ENCODE results near the gene RAD54L2. TPM values are rescaled to one million over a fixed set of nuclear protein-coding genes. Genes with fewer than 3 reads are reported as not detected.
"Not testable (repeated sequence)": the region's sequence is repeated elsewhere in the genome, so short reads cannot be mapped to it uniquely, and the experiment has no call there.

Gene RAD54L2
- total RNA-seq, 4 donors from 2014 or later = 15.0 to 36.5 (median 20.4) TPM

GRCh38 chr3:51514210-51514609 lies 24.3 kb upstream of the RAD54L2 start:
- Histone ChIP-seq H3K36me3 (no peaks in the 10 kb centered on the region), H3K4me1 (no peaks in the 10 kb centered on the region), H3K9me3 (no peaks in the 10 kb centered on the region), H3K4me3 (no peak overlapping the region), H3K27me3 (no peaks in the 10 kb centered on the region), H3K27ac (no peak overlapping the region)
- no peak for DNase-seq (ENCODE audit: low spot score in 2 of 2)
- WGBS = 85% methylated on average over 5 of the region's 5 CpGs
- TF ChIP-seq CTCF (IDR thresholded peaks at IDR 0.05) (no peak), EP300 (IDR thresholded peaks at IDR 0.05) (no peak), POLR2A (IDR thresholded peaks at IDR 0.05) (no peak), POLR2AphosphoS5 (IDR thresholded peaks at IDR 0.05) (no peak)

- no peak overlapping the region for H3K27ac ChIP-seq
- H3K36me3 ChIP-seq = no peaks in the 10 kb centered on the region
- H3K27me3 ChIP-seq = no peaks in the 10 kb centered on the region
- H3K9me3 ChIP-seq = no peaks in the 10 kb centered on the region
- H3K4me1 ChIP-seq = no peaks in the 10 kb centered on the region
- H3K4me3 ChIP-seq = no peak overlapping the region
- DNase-seq (ENCODE audit: low spot score in 2 of 2) = no peak
- TF ChIP-seq POLR2A (IDR thresholded peaks at IDR 0.05) = no peak
- no peak for TF ChIP-seq POLR2AphosphoS5 (IDR thresholded peaks at IDR 0.05)
- no peak for TF ChIP-seq CTCF (IDR thresholded peaks at IDR 0.05)
- no peak for TF ChIP-seq EP300 (IDR thresholded peaks at IDR 0.05)
- 69% methylated on average over 2 of the region's 2 CpGs for WGBS
Observed at GRCh38 chr3:51519848-51520247, 18.7 kb upstream of the RAD54L2 start.

- H3K27me3 ChIP-seq; DNase-seq (ENCODE audit: low spot score in 2 of 2); H3K9me3 ChIP-seq; H3K27ac ChIP-seq; H3K36me3 ChIP-seq; H3K4me1 ChIP-seq; H3K4me3 ChIP-seq: not testable (repeated sequence)
- 86% methylated on average over 5 of the region's 5 CpGs for WGBS
Observed at GRCh38 chr3:51520906-51521730, 17.4 kb upstream of the RAD54L2 start.

GRCh38 chr3:51522273-51522962 lies 16.1 kb upstream of the RAD54L2 start:
- H3K9me3 ChIP-seq = no peaks in the 10 kb centered on the region
- WGBS = 73% methylated on average over 11 of the region's 11 CpGs
- TF ChIP-seq EP300 (IDR thresholded peaks at IDR 0.05) (no peak), CTCF (IDR thresholded peaks at IDR 0.05) (no peak), POLR2A (IDR thresholded peaks at IDR 0.05) (no peak), POLR2AphosphoS5 (IDR thresholded peaks at IDR 0.05) (no peak)
- no peak overlapping the region for H3K27ac ChIP-seq
- H3K4me3 ChIP-seq = no peak overlapping the region
- DNase-seq (ENCODE audit: low spot score in 2 of 2) = no peak
- no peaks in the 10 kb centered on the region for H3K4me1 ChIP-seq
- H3K27me3 ChIP-seq = no peaks in the 10 kb centered on the region
- no peaks in the 10 kb centered on the region for H3K36me3 ChIP-seq

DNA sequence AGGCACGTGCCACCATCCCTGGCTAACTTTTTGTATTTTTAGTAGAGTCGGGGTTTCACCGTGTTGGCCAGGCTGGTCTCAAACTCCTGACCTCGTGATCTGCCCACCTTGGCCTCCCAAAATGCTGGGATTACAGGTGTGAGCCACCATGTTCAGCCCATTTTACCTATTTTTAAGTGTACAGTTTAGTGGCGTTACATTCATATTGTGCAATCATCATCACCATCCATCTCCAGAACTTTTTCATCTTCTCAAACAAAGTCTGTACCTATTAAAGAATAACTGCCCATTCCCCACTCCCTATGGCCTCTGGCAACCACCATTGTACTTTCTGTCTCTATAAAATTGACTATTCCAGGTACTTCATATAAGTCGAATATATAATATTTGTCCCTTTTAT lies 13.6 kb upstream of the RAD54L2 start:
- not testable (repeated sequence) for H3K4me1 ChIP-seq; DNase-seq (ENCODE audit: low spot score in 2 of 2); H3K9me3 ChIP-seq; H3K27me3 ChIP-seq; H3K4me3 ChIP-seq; H3K27ac ChIP-seq; H3K36me3 ChIP-seq
- WGBS = 86% methylated on average over 6 of the region's 6 CpGs

GRCh38 chr3:51530485-51530884 lies 8.0 kb upstream of the RAD54L2 start:
- WGBS = 90% methylated on average over 7 of the region's 7 CpGs
- H3K27me3 ChIP-seq = no peaks in the 10 kb centered on the region
- TF ChIP-seq CTCF (IDR thresholded peaks at IDR 0.05) (no peak), EP300 (IDR thresholded peaks at IDR 0.05) (no peak), POLR2AphosphoS5 (IDR thresholded peaks at IDR 0.05) (no peak), POLR2A (IDR thresholded peaks at IDR 0.05) (no peak)

More at GRCh38 chr3:51530485-51530884, 8.0 kb upstream of the RAD54L2 start:
- no peak overlapping the region for H3K4me3 ChIP-seq
- H3K4me1 ChIP-seq = no peaks in the 10 kb centered on the region
- no peaks in the 10 kb centered on the region for H3K36me3 ChIP-seq
- DNase-seq (ENCODE audit: low spot score in 2 of 2) = no peak
- H3K27ac ChIP-seq = no peak overlapping the region
- H3K9me3 ChIP-seq = no peaks in the 10 kb centered on the region

All from suprapubic skin (tissue), 4 donors.